Endothelial cell of umbilical vein (primary cell): ENCODE measurements around the gene IRF2BP2. TPM values are rescaled to one million over a fixed set of nuclear protein-coding genes. Genes with fewer than 3 reads are reported as not detected.

Experiments used
- BruUV-seq: library from RNA; stranded (reverse); fragments of 400-500 nt; replicated peaks from 2 replicates; lab custom pipeline; 2021; lab: Mats Ljungman, UMichigan
- CTCF ChIA-PET: fragments of 300-600, 350-600 bp; sonication (Branson Sonifier 250); formaldehyde crosslinking; loops from one replicate; lab custom pipeline; 2021; ENCODE audit warnings: antibody characterized with exemption, inconsistent platforms; lab: Charles Lee
- POLR2A ChIA-PET: fragments of 300-600, 350-600 bp; sonication (Branson Sonifier 250); formaldehyde crosslinking; loops from one replicate; lab custom pipeline; 2021; ENCODE audit warnings: antibody characterized with exemption, inconsistent platforms; lab: Charles Lee
- DNase-seq: peaks from one replicate; pipeline ENCODE4 v3.0.0-alpha.2; 2011; ENCODE audit warnings: low read depth, low spot score
- FAIRE-seq: peaks from 2 replicates; lab custom pipeline; 2011; peaks lifted over from hg19 to GRCh38; lab: Jason Lieb, UNC
- H2AFZ ChIP-seq: 2 replicates; pipeline ENCODE4 v1.6.0; 2012; ENCODE audit warnings: low read depth, low read length, control low read depth, inconsistent platforms
- H3K27ac ChIP-seq: 2 replicates; pipeline ENCODE4 v1.5.1; 2011; ENCODE audit warnings: low read depth, mild to moderate bottlenecking, control low read depth, low read length, moderate library complexity; ENCODE audit not compliant: insufficient read depth
- H3K27me3 ChIP-seq, 2 experiments: 2 replicates each; pipeline versions ENCODE4 v1.6.0 to v1.6.1; 2011; ENCODE audit warnings: low read length in 2 of 2, mixed read lengths in 1 of 2; ENCODE audit not compliant: control insufficient read depth in 2 of 2, insufficient read depth in 2 of 2
- H3K36me3 ChIP-seq, 2 experiments: 2 replicates in 1 of 2; 3 replicates in 1 of 2; pipeline ENCODE4 v1.5.1; 2011; ENCODE audit warnings: low read length in 2 of 2, mild to moderate bottlenecking in 1 of 2, moderate library complexity in 1 of 2; ENCODE audit not compliant: control insufficient read depth in 2 of 2, insufficient read depth in 2 of 2; ENCODE audit errors: extremely low read depth in 1 of 2
- H3K4me1 ChIP-seq: 3 replicates; pipeline ENCODE4 v1.5.1; 2011; ENCODE audit warnings: mild to moderate bottlenecking, low read length; ENCODE audit not compliant: control insufficient read depth, insufficient read depth; ENCODE audit errors: extremely low read depth
- H3K4me2 ChIP-seq: 2 replicates; pipeline ENCODE4 v1.6.1; 2011; ENCODE audit warnings: low read length, control low read depth, mixed read lengths; ENCODE audit not compliant: insufficient read depth
- H3K4me3 ChIP-seq, 3 experiments: fragments of 200-600 bp in 1 of 3; sonication (generic), shearing (Covaris generic) in 1 of 3; replicated peaks in 1 of 3; 2 replicates each; pipeline ENCODE4 v1.5.1; 2011 to 2016; ENCODE audit warnings: control low read depth in 3 of 3, low read length in 3 of 3, mild to moderate bottlenecking in 2 of 3, inconsistent platforms in 1 of 3, low read depth in 1 of 3, moderate library complexity in 1 of 3; ENCODE audit not compliant: insufficient read depth in 1 of 3
- H3K79me2 ChIP-seq: 2 replicates; pipeline ENCODE4 v1.6.0; 2012; ENCODE audit warnings: low read length, inconsistent platforms; ENCODE audit not compliant: control insufficient read depth, insufficient read depth
- H3K9ac ChIP-seq: replicated peaks from 2 replicates; pipeline ENCODE3; 2011; ENCODE audit warnings: low read length, control low read depth; ENCODE audit not compliant: insufficient read depth; ENCODE audit errors: extremely low read depth
- H3K9me1 ChIP-seq: replicated peaks from 3 replicates; pipeline ENCODE4 v1.6.0; 2011; ENCODE audit warnings: mild to moderate bottlenecking, low read length; ENCODE audit not compliant: control insufficient read depth, insufficient read depth; ENCODE audit errors: extremely low read depth
- H3K9me3 ChIP-seq: replicated peaks from 2 replicates; pipeline ENCODE4 v1.5.1; 2012; ENCODE audit warnings: low read length, inconsistent platforms; ENCODE audit not compliant: control insufficient read depth, insufficient read depth
- H4K20me1 ChIP-seq: replicated peaks from 2 replicates; pipeline ENCODE3; 2011; ENCODE audit warnings: mild to moderate bottlenecking, low read length; ENCODE audit not compliant: control insufficient read depth, insufficient read depth; ENCODE audit errors: extremely low read depth
- CTCF ChIP-seq, 2 donors: IDR thresholded peaks; 1 replicate in 1 of 2; 2 replicates in 1 of 2; pipeline ENCODE4 v1.5.1; 2011; ENCODE audit warnings: low read length in 2 of 2, mild to moderate bottlenecking in 2 of 2, moderate library complexity in 2 of 2, control low read depth in 1 of 2, inconsistent platforms in 1 of 2, low read depth in 1 of 2; ENCODE audit not compliant: insufficient read depth in 1 of 2; ENCODE audit errors: extremely low read depth in 1 of 2
- GATA2 ChIP-seq: IDR thresholded peaks from 2 replicates; pipeline ENCODE4 v1.7.0; 2011; ENCODE audit warnings: low read depth, mild to moderate bottlenecking, moderate library complexity, mixed read lengths, low read length; ENCODE audit not compliant: insufficient read length, insufficient read depth
- JUN ChIP-seq: IDR thresholded peaks from 2 replicates; pipeline ENCODE4 v1.6.1; 2011; ENCODE audit warnings: borderline replicate concordance, low read depth; ENCODE audit not compliant: insufficient read length, insufficient read depth
- MYC ChIP-seq: IDR thresholded peaks from one replicate; pipeline ENCODE4 v1.6.1; 2011; ENCODE audit warnings: mild to moderate bottlenecking, low read depth, low read length
- POLR2A ChIP-seq: IDR thresholded peaks from 2 replicates; pipeline ENCODE4 v1.6.1; 2012; ENCODE audit warnings: low read depth, mild to moderate bottlenecking, control low read depth, low read length
- POLR2AphosphoS5 ChIP-seq: IDR thresholded peaks from 2 replicates; pipeline ENCODE4 v1.6.1; 2012; ENCODE audit warnings: low read depth, mild to moderate bottlenecking, control low read depth, low read length, moderate library complexity; ENCODE audit not compliant: insufficient read depth
- dilution Hi-C: fragments of 300-500 bp; cut with MboI; formaldehyde crosslinking; loops from one replicate; pipeline ENCODE4 v1.15.0; 2019; ENCODE audit warnings: low sequenced_read_pairs; ENCODE audit not compliant: extremely low pct_ligation_motif_present
- intact Hi-C: fragments of 100-400 bp; cut with micrococcal nuclease; formaldehyde crosslinking; loops from one replicate; pipeline ENCODE4 v1.10.0; 2022
- polyA plus RNA-seq, 4 experiments: library from polyadenylated mRNA; depleted of rRNA in 3 of 4; stranded (reverse) in 3 of 4; unstranded in 1 of 4; fragments of >200 nt; gene quantifications; 2 replicates each; pipeline versions ENCODE4 v1.2.1 to v1.2.3, GENCODE V29; 2011 to 2012; ENCODE audit warnings: missing spikeins in 1 of 4
- total RNA-seq: library from RNA; stranded (reverse); gene quantifications from 2 replicates; pipeline ENCODE4 v1.2.3, GENCODE V29; 2021
- TF ChIP-seq, protein P1 (sequence below): IDR thresholded peaks from 2 replicates; pipeline ENCODE4 v1.6.1; 2011; ENCODE audit not compliant: insufficient read depth, insufficient read length

Gene IRF2BP2
- total and polyA plus RNA-seq, 2 donors (not counting 3 experiments of a cell fraction or from before 2014, with no cell fraction given), result 66.6 to 109 TPM

GRCh38 chr1:234601301-234602017, 8.5 kb downstream of the IRF2BP2 start:
- no TSS peak for BruUV-seq
- no peak overlapping the region for H3K4me3 ChIP-seq
- FAIRE-seq (no peak), DNase-seq (peak; percentile 52)
- H3K4me1 ChIP-seq, result peaks cover 51% of the 10 kb centered on the region
- H3K36me3 ChIP-seq, result peaks cover 0 to 6% of the 10 kb centered on the region in 2 experiments
- H3K27me3 ChIP-seq, result no peaks in the 10 kb centered on the region
- intact Hi-C loops, result loop anchor here (2.0 kb wide), 1 partner anchor 243 kb away; no protein-coding TSS in a partner anchor
- H3K79me2 ChIP-seq, result peaks cover 42% of the 10 kb centered on the region
- CTCF ChIA-PET, result interaction anchor here (0.8 to 9.1 kb wide), 12 partner anchors 8 to 492 kb away, joined by 3 to 80 read pairs (median 5); no protein-coding TSS in a partner anchor
- H3K9me3 ChIP-seq, result no peaks in the 10 kb centered on the region
- POLR2A ChIA-PET, result interaction anchor here (0.8 to 1.4 kb wide), 2 partner anchors 58 to 123 kb away, joined by 3 to 9 read pairs; no protein-coding TSS in a partner anchor
- dilution Hi-C loops, result loop anchor here (10.0 to 25.0 kb wide), 2 partner anchors 386 to 473 kb away; no protein-coding TSS in a partner anchor
- H3K27ac ChIP-seq, result peak overlapping the region; percentile 87
- TF ChIP-seq POLR2A (no peak), MYC (no peak), POLR2AphosphoS5 (no peak), CTCF (IDR thresholded peaks at IDR 0.05; ENCODE audit: extremely low read depth in 1 of 2, insufficient read depth in 1 of 2, low read depth in 1 of 2, low read length in 2 of 2) (no peak), JUN (peak; percentile 14), GATA2 (peak; percentile 82)
- TF ChIP-seq, protein P1, sequence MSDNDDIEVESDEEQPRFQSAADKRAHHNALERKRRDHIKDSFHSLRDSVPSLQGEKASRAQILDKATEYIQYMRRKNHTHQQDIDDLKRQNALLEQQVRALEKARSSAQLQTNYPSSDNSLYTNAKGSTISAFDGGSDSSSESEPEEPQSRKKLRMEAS, result no peak
- peak overlapping the region; percentile 94 for H3K9ac ChIP-seq
- no peaks in the 10 kb centered on the region for H4K20me1 ChIP-seq
- H3K9me1 ChIP-seq, result no peaks in the 10 kb centered on the region
- H3K4me2 ChIP-seq, result peak overlapping the region; percentile 98
- no peak overlapping the region for H2AFZ ChIP-seq
